Uterus (tissue), 2 donors: ENCODE data around the gene CAMK1D.

Source experiments
- CTCF ChIP-seq, 4 experiments: fragments of 200-600 bp in 2 of 4; fragments of 450-650 bp in 2 of 4; sonication (generic) in 2 of 4; IDR thresholded peaks; one replicate each; pipeline ENCODE4 v1.5.1; 2016 to 2019; ENCODE audit warnings: antibody characterized with exemption in 4 of 4, mild to moderate bottlenecking in 2 of 4, moderate library complexity in 1 of 4
- POLR2A ChIP-seq, 2 donors: fragments of 450-650 bp; IDR thresholded peaks; one replicate each; pipeline ENCODE4 v1.6.1; 2016; ENCODE audit warnings: antibody characterized with exemption in 2 of 2, mild to moderate bottlenecking in 1 of 2, moderate library complexity in 1 of 2

- TF ChIP-seq CTCF (IDR thresholded peaks at IDR 0.05) (no peak), POLR2A (IDR thresholded peaks at IDR 0.05) (no peak)
Measured at GRCh38 chr10:12740813-12741212, 391.5 kb downstream of the CAMK1D start.
